ENCODE results near the gene SS18L1. TPM values are rescaled to one million over a fixed set of nuclear protein-coding genes. Genes with fewer than 3 reads are reported as not detected.

Gene SS18L1
- total RNA-seq, 2 donors from 2014 or later, result 16.5 to 17.9 TPM

DNA sequence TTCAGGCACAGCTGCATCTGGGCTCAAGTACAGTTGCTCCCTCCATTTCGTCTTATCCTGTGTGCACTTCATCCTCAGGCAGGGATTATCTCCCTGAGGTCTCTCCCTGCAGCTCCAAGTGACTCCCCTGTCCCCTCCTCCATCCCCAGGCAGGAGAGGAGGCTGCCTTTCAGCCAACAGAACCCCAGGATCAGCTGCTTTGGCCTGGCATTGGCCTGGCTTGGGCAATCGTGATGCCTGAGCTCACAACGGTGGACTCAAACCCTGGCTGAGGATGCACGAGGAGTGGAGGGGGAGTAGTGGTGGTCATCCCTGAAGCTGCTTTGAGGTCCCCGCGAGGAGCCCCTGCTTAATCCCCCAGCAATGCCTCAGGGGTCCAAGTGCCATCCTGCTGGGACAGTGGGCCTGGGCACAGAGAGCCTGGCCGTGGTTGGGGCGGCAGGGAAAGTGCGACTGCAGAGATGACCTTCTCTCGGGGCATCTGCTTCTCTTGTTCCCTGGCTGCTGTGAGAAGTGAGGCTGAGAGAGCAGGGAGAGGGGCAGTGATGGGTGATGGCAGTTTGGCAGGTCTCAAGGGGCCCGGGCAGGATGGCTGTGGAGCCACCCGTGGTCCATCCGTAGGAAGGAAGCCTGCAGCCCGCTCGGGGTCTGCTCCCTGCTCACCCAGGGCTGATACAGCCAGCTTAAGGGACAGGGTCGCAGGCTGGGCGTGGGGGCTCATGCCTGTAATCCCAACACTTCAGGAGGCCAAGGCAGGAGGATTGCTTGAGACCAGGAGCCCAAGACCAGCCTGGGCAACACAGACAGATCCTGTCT lies 82.5 kb downstream of the SS18L1 start:
- Mint-ChIP-seq H3K27me3 (peaks cover 17% of the 10 kb centered on the region), H3K9me3 (no peaks in the 10 kb centered on the region), H3K4me3 (no peak overlapping the region), H3K4me1 (no peaks in the 10 kb centered on the region), H3K27ac (no peak overlapping the region), H3K36me3 (ENCODE audit: low read depth) (no peaks in the 10 kb centered on the region)
- ATAC-seq (replicated peaks), result no peak

DNA sequence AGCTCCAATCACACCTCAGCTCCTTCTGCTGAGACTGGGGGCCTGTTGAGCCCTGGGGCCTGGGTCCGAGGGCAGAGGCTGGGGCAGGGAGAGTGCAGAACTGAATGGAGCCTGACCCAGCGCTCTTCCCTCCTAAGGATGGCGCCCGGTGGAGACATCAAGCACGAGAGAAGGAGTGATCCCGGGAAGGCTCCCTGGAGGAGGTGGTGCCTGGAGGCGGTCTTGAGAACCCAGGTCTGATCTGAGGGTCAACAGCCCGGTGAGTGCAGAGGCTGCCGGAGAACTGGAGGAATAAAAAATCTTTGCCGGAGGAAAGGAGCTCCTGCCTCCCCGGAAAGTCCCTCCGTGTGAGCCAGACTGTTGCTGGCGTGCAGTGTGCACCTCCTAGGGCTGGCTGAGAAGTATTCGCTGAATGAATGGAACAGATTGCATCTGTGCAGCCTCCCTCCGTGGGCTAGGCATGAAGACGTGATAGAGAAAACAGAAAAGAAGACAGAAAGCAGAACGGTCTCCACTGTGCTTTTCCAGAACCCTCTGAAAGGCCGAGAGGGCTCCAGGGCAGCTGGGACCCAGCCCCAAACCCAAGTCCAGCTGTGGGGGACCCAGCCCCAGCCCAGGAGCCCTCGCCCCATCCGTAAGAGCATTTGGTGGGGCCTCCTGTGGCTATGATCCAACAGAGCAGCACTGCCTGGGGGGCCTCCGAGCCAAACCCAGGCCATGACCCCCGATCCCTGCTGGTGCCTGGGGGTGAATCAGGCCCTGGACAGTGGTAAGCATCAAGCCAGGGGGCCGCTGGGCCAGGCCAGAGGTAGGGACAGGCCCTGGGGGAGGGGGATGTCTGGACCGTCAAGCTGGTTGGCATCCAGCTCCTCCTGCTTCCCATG lies 83.4 kb downstream of the SS18L1 start:
- Mint-ChIP-seq H3K4me1 (no peaks in the 10 kb centered on the region), H3K27ac (no peak overlapping the region), H3K4me3 (no peak overlapping the region), H3K36me3 (ENCODE audit: low read depth) (no peaks in the 10 kb centered on the region), H3K9me3 (no peaks in the 10 kb centered on the region), H3K27me3 (peaks cover 14% of the 10 kb centered on the region)
- ATAC-seq (replicated peaks), result no peak

DNA sequence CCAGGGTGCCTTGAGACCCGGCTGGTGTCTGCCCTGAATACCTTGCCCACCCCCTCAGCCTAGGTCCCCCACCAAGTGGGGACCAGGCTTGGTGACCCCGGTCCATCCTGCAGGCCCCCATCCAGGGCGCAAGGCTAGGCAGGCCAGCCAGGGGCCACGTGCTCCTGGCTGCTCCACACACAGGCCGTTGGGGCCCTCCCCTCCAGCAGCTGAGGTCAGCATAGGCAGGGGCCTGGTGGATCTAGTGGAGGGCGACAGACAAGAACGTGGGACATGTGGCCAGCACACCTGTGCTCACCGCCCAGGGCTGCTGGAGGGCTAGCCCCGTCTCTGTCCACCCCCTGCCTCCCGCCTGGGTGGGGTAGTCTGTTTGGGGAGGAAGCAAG lies 84.0 kb downstream of the SS18L1 start:
- Mint-ChIP-seq H3K4me1 (no peaks in the 10 kb centered on the region), H3K4me3 (no peak overlapping the region), H3K27ac (no peak overlapping the region), H3K36me3 (ENCODE audit: low read depth) (no peaks in the 10 kb centered on the region), H3K27me3 (peaks cover 14% of the 10 kb centered on the region), H3K9me3 (no peaks in the 10 kb centered on the region)
- ATAC-seq (replicated peaks), result no peak

DNA sequence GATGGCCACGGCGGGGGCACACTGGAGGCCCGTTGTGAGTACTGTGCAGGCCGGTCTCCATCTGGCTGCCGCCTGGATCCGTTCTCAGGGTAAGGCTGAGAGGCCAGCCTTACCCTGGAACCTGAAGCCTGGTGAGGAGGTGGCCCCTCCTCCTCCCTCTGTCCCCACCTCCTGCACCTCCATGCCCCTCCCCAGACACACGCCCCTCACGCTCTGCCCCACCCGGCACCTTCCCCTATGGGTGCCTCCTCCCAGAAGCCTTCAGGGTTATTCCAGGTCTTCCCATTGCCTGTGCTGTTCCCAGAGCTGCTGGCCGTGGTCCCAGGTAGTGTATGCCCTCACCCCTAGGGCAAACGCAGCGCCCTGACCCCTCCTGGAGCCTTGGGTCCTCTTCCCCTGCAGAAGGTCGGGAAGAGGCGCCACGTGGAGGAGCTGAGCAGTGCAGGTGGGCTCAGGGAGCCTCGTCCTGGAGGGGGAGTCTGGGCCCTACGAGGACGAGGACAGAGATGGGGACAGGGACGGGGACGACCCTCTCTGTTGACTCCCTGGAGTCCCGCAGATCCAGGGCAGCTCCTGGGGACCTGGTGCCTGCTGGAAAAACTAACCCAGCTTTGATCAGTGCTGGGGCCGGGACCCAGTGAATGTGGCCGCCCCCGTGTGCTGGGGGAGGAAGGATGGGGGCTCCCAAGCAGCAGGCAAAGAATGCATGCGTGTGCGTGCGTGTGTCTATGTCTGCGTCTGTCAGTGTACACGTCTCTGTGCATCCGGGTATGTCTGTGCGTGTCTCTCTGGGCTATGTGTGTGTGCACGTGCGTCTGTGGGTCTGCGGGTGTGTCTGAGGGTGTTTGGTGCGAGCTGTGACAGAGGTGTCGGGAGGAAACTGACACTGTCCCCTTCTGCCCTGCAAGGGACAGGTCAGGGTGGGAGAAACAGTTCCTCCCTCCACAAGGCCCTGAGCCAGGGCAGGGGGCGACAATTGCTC lies 84.7 kb downstream of the SS18L1 start:
- Mint-ChIP-seq H3K4me1 (no peaks in the 10 kb centered on the region), H3K4me3 (no peak overlapping the region), H3K36me3 (ENCODE audit: low read depth) (no peaks in the 10 kb centered on the region), H3K9me3 (no peaks in the 10 kb centered on the region), H3K27me3 (peaks cover 11% of the 10 kb centered on the region), H3K27ac (no peak overlapping the region)
- ATAC-seq (replicated peaks), result no peak

DNA sequence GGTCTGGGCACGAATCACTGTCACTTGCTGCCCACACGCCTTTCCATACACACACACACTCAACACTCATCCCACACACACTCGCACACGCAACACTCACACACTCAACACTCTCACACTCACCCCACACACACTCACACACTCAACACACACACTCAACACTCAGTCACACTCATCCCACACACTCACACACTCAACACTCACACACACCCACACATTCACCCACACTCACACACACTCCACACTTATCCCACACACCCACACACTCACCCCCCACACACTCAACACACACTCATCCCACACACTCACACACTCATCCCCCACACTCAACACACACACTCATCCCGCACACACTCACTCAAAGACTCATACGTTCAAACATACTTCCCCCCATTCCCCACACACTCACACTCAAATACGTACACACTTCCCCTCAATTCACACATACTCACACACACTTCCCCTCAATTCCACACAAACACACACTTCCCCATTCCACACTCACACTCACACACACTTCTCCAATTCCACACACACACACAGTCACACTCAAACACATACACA lies 85.5 kb downstream of the SS18L1 start:
- Mint-ChIP-seq H3K4me1 (no peaks in the 10 kb centered on the region), H3K9me3 (no peaks in the 10 kb centered on the region), H3K4me3 (no peak overlapping the region), H3K36me3 (ENCODE audit: low read depth) (no peaks in the 10 kb centered on the region), H3K27me3 (peaks cover 11% of the 10 kb centered on the region), H3K27ac (no peak overlapping the region)
- ATAC-seq (replicated peaks), result no peak

DNA sequence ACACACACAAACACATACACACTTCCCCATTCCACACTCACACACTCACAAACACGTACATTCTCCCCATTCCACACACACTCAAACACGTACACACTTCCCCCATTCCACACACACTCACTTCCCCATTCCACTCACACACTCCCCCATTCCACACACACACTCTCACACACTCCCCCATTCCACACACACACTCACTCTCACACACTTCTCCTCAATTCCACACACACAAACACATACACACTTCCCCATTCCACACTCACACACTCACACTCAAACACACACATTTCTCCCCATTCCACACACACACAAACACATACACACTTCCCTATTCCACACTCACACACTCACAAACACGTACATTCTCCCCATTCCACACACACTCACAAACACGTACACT lies 86.1 kb downstream of the SS18L1 start:
- no peaks in the 10 kb centered on the region for H3K4me1 Mint-ChIP-seq
- peaks cover 6% of the 10 kb centered on the region for H3K27me3 Mint-ChIP-seq
- H3K36me3 Mint-ChIP-seq (ENCODE audit: low read depth), result no peaks in the 10 kb centered on the region
- no peaks in the 10 kb centered on the region for H3K9me3 Mint-ChIP-seq
- H3K4me3 Mint-ChIP-seq, result no peak overlapping the region
- no peak for ATAC-seq (replicated peaks)
- no peak overlapping the region for H3K27ac Mint-ChIP-seq

DNA sequence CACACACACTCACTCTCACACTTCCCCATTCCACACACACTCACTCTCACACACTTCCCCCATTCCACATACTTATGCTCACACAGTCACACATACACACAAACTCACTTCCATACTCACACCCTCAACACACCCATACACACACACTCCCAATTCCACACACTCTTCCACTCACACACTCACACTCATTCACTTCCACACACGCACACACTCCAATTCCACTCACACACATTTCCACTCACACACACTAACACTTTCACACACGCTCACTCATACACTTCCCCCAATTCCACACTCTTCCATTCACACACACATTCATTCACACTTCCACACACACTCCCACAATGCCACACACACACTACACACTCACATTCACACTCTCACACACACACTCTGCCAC lies 86.7 kb downstream of the SS18L1 start:
- Mint-ChIP-seq H3K36me3 (ENCODE audit: low read depth) (no peaks in the 10 kb centered on the region), H3K27ac (no peak overlapping the region), H3K4me3 (no peak overlapping the region), H3K9me3 (no peaks in the 10 kb centered on the region), H3K27me3 (peaks cover 4% of the 10 kb centered on the region), H3K4me1 (no peaks in the 10 kb centered on the region)
- ATAC-seq (replicated peaks), result no peak

DNA sequence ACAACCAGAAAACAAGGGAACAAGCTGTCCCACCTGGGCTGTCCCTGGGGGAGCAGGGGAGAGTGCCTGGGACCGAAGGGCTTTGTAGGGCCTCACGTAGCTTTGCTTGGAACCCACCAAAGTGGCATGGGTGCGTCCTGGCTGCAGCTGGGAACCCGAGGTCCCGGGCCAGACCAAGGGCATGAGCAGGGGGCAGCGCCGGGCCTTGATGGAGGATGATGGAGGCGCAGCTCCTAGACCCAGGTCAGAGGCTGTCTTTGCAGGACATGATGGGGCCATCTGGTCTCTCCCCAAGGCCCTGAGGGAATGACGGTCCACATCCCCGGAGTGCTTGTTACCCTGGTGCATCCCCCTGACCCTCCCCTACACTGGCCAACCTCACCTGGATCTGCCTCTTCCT lies 87.1 kb downstream of the SS18L1 start:
- Mint-ChIP-seq H3K4me3 (no peak overlapping the region), H3K4me1 (no peaks in the 10 kb centered on the region), H3K9me3 (no peaks in the 10 kb centered on the region), H3K27ac (no peak overlapping the region), H3K27me3 (peaks cover 4% of the 10 kb centered on the region), H3K36me3 (ENCODE audit: low read depth) (no peaks in the 10 kb centered on the region)
- no peak for ATAC-seq (replicated peaks)

DNA sequence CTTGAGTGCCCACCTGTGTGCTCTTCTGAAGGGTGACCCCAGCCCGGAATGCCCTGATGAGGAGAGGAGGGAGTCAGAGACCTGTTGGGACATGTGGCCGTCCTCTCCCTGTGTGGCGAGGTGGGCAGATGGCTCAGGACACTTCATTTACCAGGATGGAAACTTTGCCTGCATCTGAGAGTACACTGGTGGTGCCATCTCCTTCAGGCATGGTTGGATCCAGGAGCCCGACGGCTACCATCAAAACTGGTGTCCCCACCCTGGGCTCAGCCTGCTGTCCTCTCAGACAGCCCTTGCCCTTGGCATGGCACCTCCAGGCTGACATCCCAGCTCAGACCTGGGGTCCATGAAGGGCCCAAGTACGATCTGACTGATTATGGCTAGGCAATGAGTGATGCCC lies 87.7 kb downstream of the SS18L1 start:
- ATAC-seq (replicated peaks), result no peak
- Mint-ChIP-seq H3K36me3 (ENCODE audit: low read depth) (no peaks in the 10 kb centered on the region), H3K9me3 (no peaks in the 10 kb centered on the region), H3K27me3 (peaks cover 4% of the 10 kb centered on the region), H3K4me3 (no peak overlapping the region), H3K4me1 (no peaks in the 10 kb centered on the region), H3K27ac (no peak overlapping the region)

Other genes with a start within 250 kb of the SS18L1 start
- 10 to 100 TPM; 13.4 to 14.5 TPM for gene TAF4, start 77.9 kb upstream of the SS18L1 start, total RNA-seq
- gene LSM14B, start 21.3 kb upstream of the SS18L1 start, total RNA-seq, result 10 to 100 TPM; 25.1 to 29.8 TPM
- 100 to 1,000 TPM; 161 to 334 TPM for gene PSMA7, start 375 bp upstream of the SS18L1 start, total RNA-seq
- 10 to 100 TPM; 19.7 to 40.2 TPM for gene MTG2, start 39.3 kb downstream of the SS18L1 start, total RNA-seq
- gene HRH3, start 76.5 kb downstream of the SS18L1 start, total RNA-seq, result not detected
- 10 to 100 TPM; 25.6 to 34.7 TPM for gene OSBPL2, start 94.8 kb downstream of the SS18L1 start, total RNA-seq
- gene ADRM1, start 159.2 kb downstream of the SS18L1 start, total RNA-seq, result 100 to 1,000 TPM in 1 of 2 donors, 10 to 100 TPM in 1; 67.3 to 132 TPM
- gene LAMA5, start 223.5 kb downstream of the SS18L1 start, total RNA-seq, result under 1 TPM; 0.29 to 0.39 TPM
- gene RPS21, start 243.3 kb downstream of the SS18L1 start, total RNA-seq, result 1,000 to 10,000 TPM; 2,323 to 2,749 TPM

Data from activated T-helper 17 cell treated with anti-CD3 and anti-CD28 coated beads, Interleukin-2, amount 50 U/mL, for 72 hours (primary cell).